Endodermal cell (in vitro differentiated cells): ENCODE results near the gene TNIK. TPM values are rescaled to one million over a fixed set of nuclear protein-coding genes. Genes with fewer than 3 reads are reported as not detected.

Experiments used
- DNase-seq: peaks from one replicate; pipeline ENCODE4 v3.0.0-alpha.2; 2017
- H3K27ac ChIP-seq: 2 replicates; pipeline ENCODE4 v1.5.1; 2013; ENCODE audit warnings: mild to moderate bottlenecking, low read depth, low read length, moderate library complexity
- H3K27me3 ChIP-seq: 2 replicates; pipeline ENCODE4 v1.6.1; 2013; ENCODE audit warnings: mild to moderate bottlenecking, low read length, moderate library complexity; ENCODE audit not compliant: insufficient read depth, control insufficient read depth, poor library complexity, severe bottlenecking
- H3K36me3 ChIP-seq: 2 replicates; pipeline ENCODE4 v1.7.0; 2013; ENCODE audit warnings: mild to moderate bottlenecking, low read length, moderate library complexity; ENCODE audit not compliant: control insufficient read depth, insufficient read depth
- H3K4me1 ChIP-seq: one replicate; pipeline ENCODE4 v1.7.0; 2013; ENCODE audit warnings: low read length; ENCODE audit not compliant: control insufficient read depth, insufficient read depth
- H3K4me3 ChIP-seq: 2 replicates; pipeline ENCODE4 v1.5.1; 2013; ENCODE audit warnings: mild to moderate bottlenecking, low read length, moderate library complexity
- H3K9ac ChIP-seq: 2 replicates; pipeline ENCODE4 v1.6.1; 2013; ENCODE audit warnings: mild to moderate bottlenecking, low read length, moderate library complexity; ENCODE audit not compliant: poor library complexity, severe bottlenecking; ENCODE audit errors: extremely low read depth
- H3K9me3 ChIP-seq: 2 replicates; pipeline ENCODE4 v1.6.1; 2013; ENCODE audit warnings: mild to moderate bottlenecking, low read length, moderate library complexity; ENCODE audit not compliant: control insufficient read depth
- H3K27ac Mint-ChIP-seq: 2 replicates; pipeline ENCODE4 v1.8.0; 2020; ENCODE audit warnings: mixed read lengths
- H3K27me3 Mint-ChIP-seq: 2 replicates; pipeline ENCODE4 v1.8.0; 2021; ENCODE audit warnings: mild to moderate bottlenecking, mixed read lengths; ENCODE audit not compliant: insufficient read depth
- H3K36me3 Mint-ChIP-seq: 2 replicates; pipeline ENCODE4 v1.8.0; 2020; ENCODE audit warnings: low read depth, mixed read lengths
- H3K4me1 Mint-ChIP-seq: 2 replicates; pipeline ENCODE4 v1.8.0; 2020; ENCODE audit warnings: mixed read lengths
- H3K4me3 Mint-ChIP-seq: 2 replicates; pipeline ENCODE4 v1.8.0; 2020; ENCODE audit warnings: mild to moderate bottlenecking, moderate library complexity, mixed read lengths
- H3K9me3 Mint-ChIP-seq: 2 replicates; pipeline ENCODE4 v1.8.0; 2020; ENCODE audit warnings: mild to moderate bottlenecking, mixed read lengths
- CTCF ChIP-seq: fragments of 200-600 bp; sonication (generic); conservative IDR thresholded peaks from 2 replicates; pipeline ENCODE4 v1.5.0; 2021; ENCODE audit warnings: antibody characterized with exemption, mild to moderate bottlenecking
- WGBS, 2 experiments: methylation state at CpG; one replicate each; pipeline versions ENCODE4 v1.1.5 to v1.1.7; 2013; ENCODE audit warnings: missing lambda C conversion rate in 2 of 2, mixed read lengths in 1 of 2; ENCODE audit not compliant: insufficient coverage in 1 of 2, insufficient read length in 1 of 2; 5-methylcytosine and 5-hydroxymethylcytosine counted together
- total RNA-seq, 2 donors: library from RNA; stranded (reverse); fragmentation: NEBNext Ultra II Directional in 1 of 2; extraction: Animal tissue kit (Norgen Biotek cat#: 25700) in 1 of 2; gene quantifications; 2 replicates in 1 of 2; 3 replicates in 1 of 2; pipeline ENCODE4 v1.2.1, GENCODE V29; 2021

TNIK gene
- total RNA-seq, 2 donors from 2014 or later, result 12.2 to 14.9 TPM

GRCh38 chr3:171228240-171228639, 232.0 kb downstream of the TNIK start:
- Histone ChIP-seq H3K4me3 (no peak overlapping the region), H3K27me3 (no peaks in the 10 kb centered on the region), H3K9ac (no peak overlapping the region), H3K36me3 (no peaks in the 10 kb centered on the region), H3K4me1 (no peaks in the 10 kb centered on the region), H3K27ac (no peak overlapping the region), H3K9me3 (peaks cover 8% of the 10 kb centered on the region)
- no peak for DNase-seq
- 86 to 89% methylated on average over 4 of the region's 4 CpGs for WGBS, 2 experiments
- no peak overlapping the region for H3K4me3 Mint-ChIP-seq
- no peak for TF ChIP-seq CTCF
- H3K36me3 Mint-ChIP-seq, result peaks cover 3% of the 10 kb centered on the region
- peaks cover 6% of the 10 kb centered on the region for H3K4me1 Mint-ChIP-seq
- no peaks in the 10 kb centered on the region for H3K27me3 Mint-ChIP-seq
- no peak overlapping the region for H3K27ac Mint-ChIP-seq
- H3K9me3 Mint-ChIP-seq, result peaks cover 4% of the 10 kb centered on the region

- Mint-ChIP-seq H3K27me3 (no peaks in the 10 kb centered on the region), H3K9me3 (peaks cover 4% of the 10 kb centered on the region), H3K36me3 (peaks cover 3% of the 10 kb centered on the region), H3K4me1 (peaks cover 6% of the 10 kb centered on the region), H3K27ac (no peak overlapping the region), H3K4me3 (no peak overlapping the region)
- no peak overlapping the region for H3K9ac ChIP-seq
- 96% methylated on average over 3 of the region's 3 CpGs; no CpG with 5 or more reads in 1 of the 2 experiments for WGBS, 2 experiments
- H3K4me1 ChIP-seq, result no peaks in the 10 kb centered on the region
- H3K27ac ChIP-seq, result no peak overlapping the region
- H3K9me3 ChIP-seq, result peaks cover 8% of the 10 kb centered on the region
- no peak for TF ChIP-seq CTCF
- no peak overlapping the region for H3K4me3 ChIP-seq
- no peaks in the 10 kb centered on the region for H3K27me3 ChIP-seq
- no peak for DNase-seq
- H3K36me3 ChIP-seq, result no peaks in the 10 kb centered on the region
Measured at GRCh38 chr3:171227828-171228227, 232.4 kb downstream of the TNIK start.

GRCh38 chr3:171227359-171227758, 232.8 kb downstream of the TNIK start:
- DNase-seq, result no peak
- no peak overlapping the region for H3K4me3 ChIP-seq
- H3K4me1 ChIP-seq, result no peaks in the 10 kb centered on the region
- peaks cover 3% of the 10 kb centered on the region for H3K36me3 Mint-ChIP-seq
- H3K27me3 ChIP-seq, result no peaks in the 10 kb centered on the region
- no peak overlapping the region for H3K4me3 Mint-ChIP-seq
- no peak for TF ChIP-seq CTCF
- H3K27ac ChIP-seq, result no peak overlapping the region
- peaks cover 8% of the 10 kb centered on the region for H3K9me3 ChIP-seq
- peaks cover 4% of the 10 kb centered on the region for H3K9me3 Mint-ChIP-seq
- H3K4me1 Mint-ChIP-seq, result peaks cover 6% of the 10 kb centered on the region
- no peaks in the 10 kb centered on the region for H3K36me3 ChIP-seq
- no peak overlapping the region for H3K9ac ChIP-seq
- no peaks in the 10 kb centered on the region for H3K27me3 Mint-ChIP-seq
- H3K27ac Mint-ChIP-seq, result no peak overlapping the region
